H1 (cell line): ENCODE measurements around the gene SEC24A. TPM values are rescaled to one million over a fixed set of nuclear protein-coding genes. Genes with fewer than 3 reads are reported as not detected.

Experiments
- CTBP2 ChIP-seq: IDR thresholded peaks from 2 replicates; pipeline ENCODE4 v1.7.0; 2011; ENCODE audit warnings: borderline replicate concordance, mild to moderate bottlenecking, moderate library complexity, mixed read lengths, low read length; ENCODE audit not compliant: insufficient read depth, insufficient read length
- EGR1 ChIP-seq: IDR thresholded peaks from 2 replicates; pipeline ENCODE4 v1.6.1; 2011; ENCODE audit warnings: low read depth, low read length, borderline replicate concordance
- GTF2F1 ChIP-seq: IDR thresholded peaks from 2 replicates; pipeline ENCODE4 v1.6.1; 2012; ENCODE audit warnings: low read depth, low read length, improper control_type of control experiment, borderline replicate concordance
- HDAC2 ChIP-seq, 2 experiments: fragments of 300-600 bp in 1 of 2; sonication (generic) in 1 of 2; IDR thresholded peaks; 2 replicates each; pipeline ENCODE4 v1.6.1; 2011 to 2012; ENCODE audit warnings: low read depth in 2 of 2, low read length in 2 of 2, mild to moderate bottlenecking in 2 of 2, moderate library complexity in 2 of 2, borderline replicate concordance in 1 of 2, inconsistent platforms in 1 of 2
- KDM4A ChIP-seq: IDR thresholded peaks from one replicate; pipeline ENCODE4 v1.7.1; 2012; ENCODE audit warnings: low read depth, mild to moderate bottlenecking, moderate library complexity, low read length, inconsistent platforms; ENCODE audit not compliant: severe bottlenecking
- NANOG ChIP-seq: IDR thresholded peaks from 2 replicates; pipeline ENCODE4 v1.6.1; 2011; ENCODE audit warnings: low read length, low read depth, mild to moderate bottlenecking, inconsistent platforms; ENCODE audit not compliant: insufficient read depth, poor library complexity, severe bottlenecking
- NRF1 ChIP-seq: IDR thresholded peaks from 2 replicates; pipeline ENCODE4 v1.6.1; 2011; ENCODE audit warnings: mild to moderate bottlenecking, low read depth, low read length, improper control_type of control experiment
- RBBP5 ChIP-seq: IDR thresholded peaks from 2 replicates; pipeline ENCODE4 v1.7.1; 2012; ENCODE audit warnings: low read depth, mild to moderate bottlenecking, inconsistent platforms, low read length, moderate library complexity, borderline replicate concordance
- SAP30 ChIP-seq: fragments of 300-600 bp; sonication (generic); IDR thresholded peaks from 2 replicates; pipeline ENCODE4 v1.7.1; 2012; ENCODE audit warnings: low read length, moderate library complexity, mild to moderate bottlenecking, inconsistent platforms; ENCODE audit not compliant: insufficient read depth, insufficient replicate concordance
- SIN3A ChIP-seq, 2 experiments: IDR thresholded peaks in 1 of 2; conservative IDR thresholded peaks in 1 of 2; 2 replicates each; pipeline ENCODE4 v1.6.1; 2011 to 2012; ENCODE audit warnings: low read length in 2 of 2, improper control_type of control experiment in 1 of 2, low read depth in 1 of 2, mild to moderate bottlenecking in 1 of 2
- SP2 ChIP-seq: IDR thresholded peaks from 2 replicates; pipeline ENCODE4 v1.6.1; 2012; ENCODE audit warnings: mild to moderate bottlenecking, low read length, inconsistent platforms
- SP4 ChIP-seq: IDR thresholded peaks from 2 replicates; pipeline ENCODE4 v1.6.1; 2012; ENCODE audit warnings: low read length, inconsistent platforms
- SUZ12 ChIP-seq: fragments of 200-600 bp; sonication (generic); IDR thresholded peaks from 2 replicates; pipeline ENCODE4 v1.6.1; 2012; ENCODE audit warnings: mild to moderate bottlenecking, inconsistent platforms, low read length, moderate library complexity, mixed read lengths
- TAF7 ChIP-seq: optimal IDR thresholded peaks from 2 replicates; pipeline ENCODE3; 2011; ENCODE audit warnings: low read depth, mild to moderate bottlenecking, inconsistent platforms, low read length, moderate library complexity, borderline replicate concordance
- TBP ChIP-seq: IDR thresholded peaks from 2 replicates; pipeline ENCODE4 v1.6.1; 2011; ENCODE audit warnings: low read depth, low read length, improper control_type of control experiment
- TCF12 ChIP-seq: IDR thresholded peaks from 2 replicates; pipeline ENCODE4 v1.6.1; 2011; ENCODE audit warnings: low read depth, mild to moderate bottlenecking, low read length
- YY1 ChIP-seq: IDR thresholded peaks from 2 replicates; pipeline ENCODE4 v1.6.1; 2011; ENCODE audit warnings: low read depth, mild to moderate bottlenecking, low read length
- polyA plus RNA-seq, 7 experiments: library from polyadenylated mRNA; depleted of rRNA in 3 of 7; stranded (reverse) in 5 of 7; unstranded in 2 of 7; fragments of >200 nt in 5 of 7; fragments of 200-250 nt in 2 of 7; gene quantifications; 1 replicate in 5 of 7; 2 replicates in 1 of 7; 4 replicates in 1 of 7; pipeline versions ENCODE4 v1.2.1 to v1.2.3, GENCODE V29; 2011 to 2013; ENCODE audit warnings: missing spikeins in 2 of 7, mixed read lengths in 2 of 7
- total RNA-seq: library from RNA; stranded (reverse); fragmentation: NEBNext Ultra II Directional; extraction: Animal tissue kit (Norgen Biotek cat#: 25700); gene quantifications from 2 replicates; pipeline ENCODE4 v1.2.1, GENCODE V29; 2021
- TF ChIP-seq, protein P1 (sequence below), 3 experiments: IDR thresholded peaks; 1 replicate in 2 of 3; 2 replicates in 1 of 3; pipeline versions ENCODE4 v1.5.1 to v1.6.1; 2011; ENCODE audit warnings: low read length in 3 of 3, mild to moderate bottlenecking in 3 of 3, inconsistent platforms in 2 of 3, low read depth in 1 of 3, moderate library complexity in 1 of 3; ENCODE audit not compliant: insufficient read depth in 1 of 3; ENCODE audit errors: control extremely low read depth in 1 of 3
- TF ChIP-seq, protein P2 (sequence below): IDR thresholded peaks from 2 replicates; pipeline ENCODE4 v1.6.1; 2012; ENCODE audit warnings: inconsistent platforms

Gene SEC24A
- total and polyA plus RNA-seq, 2 of the 8 experiments (the other 6 are each of a cell fraction or from before 2014, with no cell fraction given): 18.8 to 33.7 TPM

GRCh38 chr5:134758504-134759341, 110.1 kb downstream of the SEC24A start, which contains the start of gene DDX46 (continued):
- TF ChIP-seq SUZ12: no peak
- TF ChIP-seq YY1: peak; percentile 93
- no peak for TF ChIP-seq NRF1
- 0 out of 4 replicates have a peak, but pooled peaks of 1 of the 2 experiments have one; percentile 75 for TF ChIP-seq HDAC2 (IDR thresholded peaks at IDR 0.05; ENCODE audit: borderline replicate concordance in 1 of 2, low read depth in 2 of 2, low read length in 2 of 2)
- peak; percentile 64 for TF ChIP-seq NANOG
- TF ChIP-seq TCF12: no peak
- peak; percentile 73; the same call in 1 of the 2 replicates for TF ChIP-seq RBBP5
- TF ChIP-seq KDM4A: peak; percentile 80
- TF ChIP-seq CTBP2: peak; percentile 31
- peak; percentile 90 for TF ChIP-seq TAF7
- peak; percentile 77 for TF ChIP-seq SP2
- peak; percentile 83 for TF ChIP-seq EGR1
- TF ChIP-seq GTF2F1: peak; percentile 58; the same call in 1 of the 2 replicates
- TF ChIP-seq TBP: peak; percentile 90
- TF ChIP-seq, protein P1, sequence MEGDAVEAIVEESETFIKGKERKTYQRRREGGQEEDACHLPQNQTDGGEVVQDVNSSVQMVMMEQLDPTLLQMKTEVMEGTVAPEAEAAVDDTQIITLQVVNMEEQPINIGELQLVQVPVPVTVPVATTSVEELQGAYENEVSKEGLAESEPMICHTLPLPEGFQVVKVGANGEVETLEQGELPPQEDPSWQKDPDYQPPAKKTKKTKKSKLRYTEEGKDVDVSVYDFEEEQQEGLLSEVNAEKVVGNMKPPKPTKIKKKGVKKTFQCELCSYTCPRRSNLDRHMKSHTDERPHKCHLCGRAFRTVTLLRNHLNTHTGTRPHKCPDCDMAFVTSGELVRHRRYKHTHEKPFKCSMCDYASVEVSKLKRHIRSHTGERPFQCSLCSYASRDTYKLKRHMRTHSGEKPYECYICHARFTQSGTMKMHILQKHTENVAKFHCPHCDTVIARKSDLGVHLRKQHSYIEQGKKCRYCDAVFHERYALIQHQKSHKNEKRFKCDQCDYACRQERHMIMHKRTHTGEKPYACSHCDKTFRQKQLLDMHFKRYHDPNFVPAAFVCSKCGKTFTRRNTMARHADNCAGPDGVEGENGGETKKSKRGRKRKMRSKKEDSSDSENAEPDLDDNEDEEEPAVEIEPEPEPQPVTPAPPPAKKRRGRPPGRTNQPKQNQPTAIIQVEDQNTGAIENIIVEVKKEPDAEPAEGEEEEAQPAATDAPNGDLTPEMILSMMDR (IDR thresholded peaks at IDR 0.05; ENCODE audit: control extremely low read depth in 1 of 3, insufficient read depth in 1 of 3, low read depth in 1 of 3, low read length in 3 of 3): peak; percentile 81 to 90 (median 81)
- peak; percentile 52 for TF ChIP-seq SAP30
- TF ChIP-seq, protein P2, sequence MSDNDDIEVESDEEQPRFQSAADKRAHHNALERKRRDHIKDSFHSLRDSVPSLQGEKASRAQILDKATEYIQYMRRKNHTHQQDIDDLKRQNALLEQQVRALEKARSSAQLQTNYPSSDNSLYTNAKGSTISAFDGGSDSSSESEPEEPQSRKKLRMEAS: peak; percentile 71
- TF ChIP-seq SIN3A (conservative IDR thresholded peaks at IDR 0.05 in 1 of 2, IDR thresholded peaks at IDR 0.05 in 1 of 2; ENCODE audit: low read depth in 1 of 2, low read length in 2 of 2): peak; percentile 65 to 83; a peak in 2 of 4 replicates
- peak; percentile 89 for TF ChIP-seq SP4
